WI38 (cell line): ENCODE measurements around the gene INVS.

Experiments used
- H3K4me3 ChIP-seq: 2 replicates; pipeline ENCODE4 v1.5.1; 2011; ENCODE audit warnings: low read depth, mild to moderate bottlenecking, control low read depth, low read length
- TF ChIP-seq, protein P1 (sequence below): IDR thresholded peaks from 2 replicates; pipeline ENCODE4 v1.5.1; 2012; ENCODE audit warnings: low read depth, mild to moderate bottlenecking, control low read depth, low read length

Gene INVS

DNA sequence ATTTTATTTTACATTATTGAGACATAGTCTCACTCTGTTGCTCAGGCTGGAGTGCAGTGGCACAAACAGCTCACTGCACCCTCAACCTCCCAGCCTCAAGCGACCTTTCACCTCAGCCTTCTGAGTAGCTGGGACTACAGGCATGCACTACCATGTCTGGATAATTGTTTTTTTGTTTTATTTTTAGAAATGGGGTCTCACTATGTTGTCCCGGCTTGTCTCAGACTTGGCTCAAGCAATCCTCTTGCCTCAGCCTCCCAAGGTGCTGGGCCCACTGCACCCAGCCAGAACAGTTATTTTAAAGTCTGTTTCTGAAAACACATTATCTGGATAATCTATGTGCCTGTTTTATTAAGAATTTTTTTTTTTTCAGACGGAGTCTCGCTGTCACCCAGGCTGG is 191.7 kb downstream of the INVS start:
- TF ChIP-seq, protein P1, sequence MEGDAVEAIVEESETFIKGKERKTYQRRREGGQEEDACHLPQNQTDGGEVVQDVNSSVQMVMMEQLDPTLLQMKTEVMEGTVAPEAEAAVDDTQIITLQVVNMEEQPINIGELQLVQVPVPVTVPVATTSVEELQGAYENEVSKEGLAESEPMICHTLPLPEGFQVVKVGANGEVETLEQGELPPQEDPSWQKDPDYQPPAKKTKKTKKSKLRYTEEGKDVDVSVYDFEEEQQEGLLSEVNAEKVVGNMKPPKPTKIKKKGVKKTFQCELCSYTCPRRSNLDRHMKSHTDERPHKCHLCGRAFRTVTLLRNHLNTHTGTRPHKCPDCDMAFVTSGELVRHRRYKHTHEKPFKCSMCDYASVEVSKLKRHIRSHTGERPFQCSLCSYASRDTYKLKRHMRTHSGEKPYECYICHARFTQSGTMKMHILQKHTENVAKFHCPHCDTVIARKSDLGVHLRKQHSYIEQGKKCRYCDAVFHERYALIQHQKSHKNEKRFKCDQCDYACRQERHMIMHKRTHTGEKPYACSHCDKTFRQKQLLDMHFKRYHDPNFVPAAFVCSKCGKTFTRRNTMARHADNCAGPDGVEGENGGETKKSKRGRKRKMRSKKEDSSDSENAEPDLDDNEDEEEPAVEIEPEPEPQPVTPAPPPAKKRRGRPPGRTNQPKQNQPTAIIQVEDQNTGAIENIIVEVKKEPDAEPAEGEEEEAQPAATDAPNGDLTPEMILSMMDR, result no peak
- H3K4me3 ChIP-seq, result no peak overlapping the region

DNA sequence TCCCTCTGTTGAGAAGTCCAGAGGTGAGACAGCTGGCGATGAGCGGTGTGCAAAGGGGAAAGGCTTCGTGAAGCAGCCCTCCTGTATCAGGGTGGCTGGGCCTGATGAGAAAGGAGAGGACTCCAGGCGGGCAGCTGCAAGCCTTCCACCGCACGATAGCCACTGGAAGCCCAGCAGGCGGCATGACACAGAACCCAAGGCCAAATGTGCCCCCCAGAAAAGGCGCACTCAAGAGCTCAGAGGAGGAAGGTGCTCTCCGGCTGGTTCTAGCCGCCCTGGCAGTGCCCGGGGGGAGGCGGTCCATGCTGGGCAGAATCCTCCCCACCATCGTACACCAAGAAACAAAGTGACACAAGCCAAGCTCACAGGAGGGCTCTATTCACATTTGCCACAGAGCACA is 193.4 kb downstream of the INVS start:
- TF ChIP-seq, protein P1, result no peak
- H3K4me3 ChIP-seq, result no peak overlapping the region

DNA sequence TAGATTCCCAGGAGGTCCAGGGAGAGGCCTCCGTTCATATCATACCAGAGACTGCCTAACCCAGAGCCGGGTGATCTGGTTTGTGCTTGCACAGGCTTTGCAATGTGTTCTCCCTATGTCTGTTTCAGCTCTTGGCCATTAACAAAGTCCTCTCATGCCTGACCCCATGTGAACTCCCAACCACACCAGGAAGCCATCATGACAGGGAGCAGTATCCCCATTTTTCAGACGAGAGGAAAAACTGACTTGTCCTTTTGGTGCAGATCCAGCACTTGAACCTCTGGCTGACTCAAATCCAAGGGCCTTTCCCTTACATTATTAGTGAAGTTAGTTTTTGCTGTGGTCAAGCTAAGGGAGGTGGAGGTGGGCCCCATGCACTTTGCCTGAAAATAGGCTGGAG is 195.3 kb downstream of the INVS start:
- H3K4me3 ChIP-seq, result no peak overlapping the region
- TF ChIP-seq, protein P1, result no peak

DNA sequence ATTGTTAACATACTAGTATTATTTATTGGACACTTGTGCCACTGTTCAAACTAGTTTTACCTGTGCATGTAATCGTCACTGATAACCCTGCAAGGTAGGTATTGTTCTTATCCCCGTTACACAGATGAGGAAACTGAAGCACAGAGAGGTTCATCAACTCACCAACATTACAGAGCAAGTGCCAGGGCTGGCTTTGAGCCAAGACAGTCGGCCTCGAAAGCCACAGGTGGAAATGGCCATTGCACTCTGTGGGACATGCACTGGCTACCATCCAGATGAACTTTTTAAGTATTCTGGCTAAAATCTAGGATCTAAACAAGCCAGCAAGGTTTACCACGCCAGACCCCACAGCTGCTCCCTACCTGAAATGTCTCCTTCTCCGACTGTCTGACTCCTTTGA is 195.8 kb downstream of the INVS start:
- TF ChIP-seq, protein P1, result no peak
- no peak overlapping the region for H3K4me3 ChIP-seq

DNA sequence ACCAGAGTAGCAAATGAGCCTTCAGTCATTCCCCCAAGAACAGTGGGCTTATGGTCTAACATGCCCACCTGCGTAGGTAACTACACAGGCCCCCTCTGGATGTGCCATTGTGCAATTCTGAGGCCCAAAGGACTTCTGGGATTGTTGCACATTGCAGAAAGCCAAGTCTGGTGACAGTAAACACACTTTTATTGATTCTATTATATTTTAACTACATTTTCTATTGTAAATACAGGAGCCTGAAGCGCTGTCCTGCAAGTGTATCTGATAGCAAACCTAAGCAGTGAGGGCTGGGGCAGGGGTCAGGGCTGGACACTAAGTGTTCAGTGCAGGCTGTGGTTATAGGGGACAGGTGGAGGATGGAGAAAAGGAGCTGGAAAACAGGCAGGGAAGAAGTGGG is 196.2 kb downstream of the INVS start:
- no peak overlapping the region for H3K4me3 ChIP-seq
- TF ChIP-seq, protein P1, result no peak

DNA sequence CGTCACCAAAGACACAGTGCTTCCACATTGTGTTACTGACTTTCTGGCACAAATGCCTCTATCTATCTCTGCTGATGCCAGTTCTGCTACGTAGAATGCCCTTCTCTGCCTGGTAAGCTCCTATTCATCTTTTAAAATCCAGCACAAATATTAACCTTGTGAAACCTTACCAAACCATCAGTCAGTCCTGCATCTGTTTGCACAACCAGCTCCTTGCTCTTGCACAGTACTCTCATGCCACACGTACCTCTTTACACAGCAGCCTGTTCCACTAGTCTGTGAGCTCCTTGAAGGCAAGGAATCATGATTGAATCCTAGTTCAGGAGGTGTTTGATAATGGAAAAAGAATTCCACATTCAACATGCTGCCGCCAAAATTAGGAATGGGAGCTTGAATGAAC is 197.4 kb downstream of the INVS start:
- TF ChIP-seq, protein P1, result no peak

DNA sequence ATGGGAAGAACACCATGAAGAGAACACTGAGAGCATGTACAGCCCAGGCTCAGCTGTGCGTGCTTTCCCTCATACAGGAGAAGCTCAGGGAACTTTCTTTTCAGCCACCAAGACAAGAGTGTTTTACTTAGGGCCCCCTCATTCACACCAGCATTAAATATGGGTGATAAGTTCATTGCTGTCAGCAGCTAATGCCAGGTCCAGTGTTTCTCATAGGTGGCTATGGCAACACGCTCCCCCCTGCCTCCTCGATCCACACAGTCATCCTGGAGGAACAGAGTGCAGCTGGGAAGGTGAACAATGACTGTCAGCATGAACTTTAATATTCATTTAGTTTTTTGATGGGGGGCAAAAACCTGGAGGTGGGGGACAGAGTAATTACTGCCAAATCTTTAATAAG is 199.3 kb downstream of the INVS start:
- H3K4me3 ChIP-seq, result no peak overlapping the region
- TF ChIP-seq, protein P1, result no peak

More for the DNA sequence above, 197.4 kb downstream of the INVS start:
- H3K4me3 ChIP-seq, result no peak overlapping the region
